ENCODE measurements around the gene MAP4K4.

The MAP4K4 gene

DNA sequence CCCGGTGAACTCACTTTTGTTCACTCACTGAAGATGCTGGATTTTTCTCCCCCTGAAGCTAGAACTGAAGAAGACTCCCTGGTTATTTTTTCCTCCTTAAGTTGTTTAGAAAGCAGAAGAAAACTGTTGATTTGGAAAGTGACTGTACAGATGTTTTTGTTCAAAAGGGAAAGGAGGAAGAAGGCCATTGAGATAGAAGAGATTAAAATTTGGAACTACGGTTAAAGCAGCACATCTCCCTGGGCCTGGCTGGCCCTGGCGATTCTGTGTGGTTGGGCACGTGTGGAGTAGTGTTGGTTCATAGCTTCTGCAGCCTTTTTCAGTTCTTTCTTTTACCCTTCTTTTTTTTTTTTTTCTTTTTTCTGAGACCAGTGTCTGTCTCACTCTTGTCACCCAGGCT lies 109.2 kb downstream of the MAP4K4 start:
- TF ChIP-seq, protein P1, sequence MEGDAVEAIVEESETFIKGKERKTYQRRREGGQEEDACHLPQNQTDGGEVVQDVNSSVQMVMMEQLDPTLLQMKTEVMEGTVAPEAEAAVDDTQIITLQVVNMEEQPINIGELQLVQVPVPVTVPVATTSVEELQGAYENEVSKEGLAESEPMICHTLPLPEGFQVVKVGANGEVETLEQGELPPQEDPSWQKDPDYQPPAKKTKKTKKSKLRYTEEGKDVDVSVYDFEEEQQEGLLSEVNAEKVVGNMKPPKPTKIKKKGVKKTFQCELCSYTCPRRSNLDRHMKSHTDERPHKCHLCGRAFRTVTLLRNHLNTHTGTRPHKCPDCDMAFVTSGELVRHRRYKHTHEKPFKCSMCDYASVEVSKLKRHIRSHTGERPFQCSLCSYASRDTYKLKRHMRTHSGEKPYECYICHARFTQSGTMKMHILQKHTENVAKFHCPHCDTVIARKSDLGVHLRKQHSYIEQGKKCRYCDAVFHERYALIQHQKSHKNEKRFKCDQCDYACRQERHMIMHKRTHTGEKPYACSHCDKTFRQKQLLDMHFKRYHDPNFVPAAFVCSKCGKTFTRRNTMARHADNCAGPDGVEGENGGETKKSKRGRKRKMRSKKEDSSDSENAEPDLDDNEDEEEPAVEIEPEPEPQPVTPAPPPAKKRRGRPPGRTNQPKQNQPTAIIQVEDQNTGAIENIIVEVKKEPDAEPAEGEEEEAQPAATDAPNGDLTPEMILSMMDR (conservative IDR thresholded peaks at IDR 0.05), result no peak
- no peak for TF ChIP-seq ZFX (IDR thresholded peaks at IDR 0.05)
- no peak overlapping the region for H3K27ac ChIP-seq

DNA sequence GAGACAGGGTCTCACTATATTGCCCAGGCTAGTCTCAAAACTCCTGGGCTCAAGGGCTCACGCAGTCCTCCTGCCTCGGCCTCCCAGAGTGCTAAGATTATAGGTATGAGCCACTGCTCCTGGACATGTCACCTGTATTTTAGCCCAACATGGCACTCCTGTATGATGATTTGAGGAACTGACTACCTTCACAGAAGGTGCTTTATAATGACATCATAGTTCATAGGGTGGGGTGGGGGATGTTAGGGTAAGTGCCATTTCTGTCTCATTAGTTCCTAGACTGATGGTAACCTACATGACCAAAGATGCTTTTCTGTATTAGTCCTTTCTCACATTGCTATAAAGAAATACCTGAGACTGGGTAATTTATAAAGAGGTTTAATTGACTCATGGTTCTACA lies 109.7 kb downstream of the MAP4K4 start:
- TF ChIP-seq, protein P1 (conservative IDR thresholded peaks at IDR 0.05), result no peak
- TF ChIP-seq ZFX (IDR thresholded peaks at IDR 0.05), result no peak
- H3K27ac ChIP-seq, result no peak overlapping the region

DNA sequence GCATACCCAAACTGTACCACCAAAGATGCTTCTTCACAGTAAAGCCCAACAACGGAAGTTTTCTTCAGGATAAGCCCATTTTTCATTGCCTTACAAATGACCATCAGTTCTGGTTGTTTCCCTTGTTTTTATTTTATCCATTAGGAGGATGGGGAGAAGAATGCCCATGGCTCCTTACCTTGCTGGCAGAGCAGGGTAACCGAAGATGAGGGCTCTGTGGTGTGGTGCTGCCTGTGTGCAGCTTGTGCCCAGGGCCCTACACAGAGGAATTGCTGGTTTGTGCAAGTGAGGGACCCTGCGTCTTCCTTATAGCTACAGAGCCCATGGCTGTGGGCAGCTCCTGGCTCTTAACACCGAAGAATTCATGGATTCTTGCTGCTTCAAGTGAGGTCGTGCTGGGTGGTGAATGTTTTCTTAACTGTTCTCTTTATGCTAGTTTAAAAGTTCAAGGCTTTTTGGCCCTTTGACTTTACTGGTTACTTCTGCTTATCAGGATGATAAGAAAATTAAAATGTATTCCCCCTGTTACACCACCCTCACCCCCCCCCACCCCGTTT lies 110.6 kb downstream of the MAP4K4 start:
- no peak for TF ChIP-seq ZFX (IDR thresholded peaks at IDR 0.05)
- TF ChIP-seq, protein P1 (conservative IDR thresholded peaks at IDR 0.05), result no peak
- H3K27ac ChIP-seq, result no peak overlapping the region

DNA sequence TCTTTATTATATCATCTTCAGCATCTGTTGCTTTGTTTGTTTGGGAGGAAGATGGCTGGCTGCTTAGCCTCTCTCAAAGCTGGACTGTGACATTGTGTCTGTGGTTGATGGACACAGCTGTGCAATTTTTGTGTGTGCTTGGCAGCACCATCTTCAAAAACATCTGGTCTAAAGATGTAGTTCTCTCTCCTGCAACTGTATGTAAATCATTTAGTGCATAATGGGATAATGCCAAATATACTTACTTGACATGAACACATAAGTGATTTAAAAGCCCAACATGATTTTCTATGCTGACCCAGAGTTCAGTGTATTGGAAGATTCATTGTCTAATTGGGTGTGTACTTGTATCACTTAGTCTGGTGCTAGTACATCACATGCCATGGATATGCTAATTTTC lies 112.2 kb downstream of the MAP4K4 start:
- H3K27ac ChIP-seq, result no peak overlapping the region
- TF ChIP-seq, protein P1 (conservative IDR thresholded peaks at IDR 0.05), result no peak
- no peak for TF ChIP-seq ZFX (IDR thresholded peaks at IDR 0.05)

DNA sequence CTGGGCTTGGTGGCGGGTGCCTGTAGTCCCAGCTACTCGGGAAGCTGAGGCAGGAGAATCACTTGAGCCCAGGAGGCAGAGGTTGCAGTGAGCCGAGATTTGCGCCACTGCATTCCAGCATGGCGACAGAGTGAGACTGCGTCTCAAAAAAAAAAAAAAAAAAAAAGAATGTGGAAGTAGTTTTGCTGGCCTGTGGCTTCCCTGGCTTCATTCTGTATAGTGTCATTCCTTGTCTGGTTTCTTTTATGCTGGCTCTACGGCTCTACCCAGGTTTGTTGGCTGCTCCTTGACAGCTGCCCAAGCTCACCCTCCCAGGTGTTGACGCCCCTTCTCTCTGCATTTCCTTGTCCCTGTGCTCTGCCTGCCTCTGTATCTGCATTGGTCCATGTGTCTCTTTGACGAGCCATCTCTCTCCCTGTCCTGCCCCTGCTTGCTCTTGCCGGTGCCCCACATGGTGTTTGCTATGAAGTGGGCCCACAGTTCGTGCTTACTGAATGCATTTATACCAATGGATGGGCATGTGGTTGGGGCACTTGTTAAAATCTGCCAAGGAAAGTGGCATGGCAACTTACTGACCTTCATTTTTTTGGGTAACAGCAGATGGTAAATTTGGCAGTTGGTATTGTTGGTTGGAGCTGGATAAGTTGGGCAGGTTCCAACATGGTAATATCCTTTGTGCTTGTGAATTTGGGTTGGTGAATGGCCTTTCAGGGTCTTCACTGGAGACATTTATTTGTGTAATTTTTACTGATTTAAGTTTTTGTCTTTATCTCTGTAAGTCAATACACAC lies 113.9 kb downstream of the MAP4K4 start:
- no peak overlapping the region for H3K27ac ChIP-seq
- TF ChIP-seq, protein P1 (conservative IDR thresholded peaks at IDR 0.05), result no peak
- no peak for TF ChIP-seq ZFX (IDR thresholded peaks at IDR 0.05)

DNA sequence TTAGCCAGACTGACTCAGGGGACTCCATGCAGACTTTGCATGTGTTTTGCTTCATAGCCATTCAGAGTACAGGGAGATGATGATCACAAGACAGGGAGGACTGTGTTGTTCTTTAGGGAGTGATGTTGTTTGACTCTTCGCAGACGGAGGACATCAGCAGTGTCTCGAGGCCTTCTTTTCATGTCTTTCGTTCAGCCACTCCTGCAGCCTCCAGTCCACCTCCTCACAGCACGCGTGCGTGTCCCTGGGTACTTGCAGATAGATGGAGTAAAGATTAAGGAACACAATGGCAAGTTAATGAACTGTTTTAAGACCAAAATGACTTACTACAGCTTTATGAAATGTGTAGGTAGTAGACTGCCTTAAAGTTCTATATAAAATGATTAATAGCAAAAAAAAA lies 114.7 kb downstream of the MAP4K4 start:
- no peak overlapping the region for H3K27ac ChIP-seq
- TF ChIP-seq, protein P1 (conservative IDR thresholded peaks at IDR 0.05), result no peak
- no peak for TF ChIP-seq ZFX (IDR thresholded peaks at IDR 0.05)

DNA sequence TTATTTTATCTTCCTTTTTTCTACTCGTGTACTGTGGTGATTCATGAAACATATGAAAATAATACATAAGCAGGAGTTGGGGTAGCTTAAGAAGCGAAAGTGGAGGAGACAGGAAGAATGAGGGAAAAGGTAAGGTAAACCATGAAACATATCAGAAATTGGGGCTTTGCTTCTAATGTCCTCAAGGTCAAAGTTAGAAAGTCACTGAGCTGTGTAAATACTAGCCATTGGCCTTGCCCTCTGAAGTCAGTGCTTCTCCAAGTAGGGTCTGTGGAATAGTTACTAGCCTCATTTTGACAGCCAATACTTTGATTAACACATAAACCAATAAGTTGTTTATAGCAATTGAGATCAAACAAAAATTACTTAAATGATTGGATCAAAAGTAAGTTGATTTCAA lies 117.2 kb downstream of the MAP4K4 start:
- TF ChIP-seq, protein P1 (conservative IDR thresholded peaks at IDR 0.05), result no peak
- TF ChIP-seq ZFX (IDR thresholded peaks at IDR 0.05), result no peak
- H3K27ac ChIP-seq, result no peak overlapping the region

All from C4-2B (cell line).